ENCODE measurements around the gene CCR6. TPM values are rescaled to one million over a fixed set of nuclear protein-coding genes. Genes with fewer than 3 reads are reported as not detected.

The CCR6 gene
- total RNA-seq, result not detected
- polyA plus RNA-seq (2013, experiment 1 of 2), result not detected
- not detected for polyA plus RNA-seq (2013, experiment 2 of 2)
- long read RNA-seq, experiment 1, result 0 reads
- long read RNA-seq, experiment 2, result 0 reads
- long read RNA-seq, experiment 3, result 0 reads
- long read RNA-seq, experiment 4, result 0 reads

GRCh38 chr6:167122827-167123657 is at the start of gene CCR6:
CCR6 (plus strand) TSS chr6:167123096; CDS start chr6:167136135, 13,039 bp downstream.
- H3K27me3 Mint-ChIP-seq (ENCODE audit: insufficient read depth), result no peaks in the 10 kb centered on the region
- Histone ChIP-seq H3K9ac (ENCODE audit: extremely low read depth, low read length, poor library complexity, severe bottlenecking) (no peak within 1 kb of the TSS), H3K4me3 (ENCODE audit: low read length) (no peak within 1 kb of the TSS), H3K9me3 (ENCODE audit: control insufficient read depth, low read length) (peaks cover 3% of the 10 kb centered on the region), H3K36me3 (ENCODE audit: control insufficient read depth, insufficient read depth, low read length) (no peaks in the 10 kb centered on the region), H3K4me1 (ENCODE audit: control insufficient read depth, insufficient read depth, low read length) (no peaks in the 10 kb centered on the region), H3K27ac (ENCODE audit: low read depth, low read length) (no peak within 1 kb of the TSS), H3K27me3 (ENCODE audit: control insufficient read depth, insufficient read depth, low read length, poor library complexity, severe bottlenecking) (no peaks in the 10 kb centered on the region)
- no peak for DNase-seq
- H3K4me1 Mint-ChIP-seq, result peaks cover 5% of the 10 kb centered on the region
- TF ChIP-seq CTCF (conservative IDR thresholded peaks at IDR 0.05), result no peak
- no peak within 1 kb of the TSS for H3K27ac Mint-ChIP-seq
- H3K36me3 Mint-ChIP-seq (ENCODE audit: low read depth), result no peaks in the 10 kb centered on the region
- H3K4me3 Mint-ChIP-seq, result no peak within 1 kb of the TSS
- peaks cover 13% of the 10 kb centered on the region for H3K9me3 Mint-ChIP-seq
- 91 to 95% methylated on average over 7 to 8 of the region's 8 CpGs for WGBS, 2 experiments (ENCODE audit: insufficient coverage in 1 of 2, insufficient read length in 1 of 2)

- Histone ChIP-seq H3K9me3 (ENCODE audit: control insufficient read depth, low read length) (peaks cover 19% of the 10 kb centered on the region), H3K9ac (ENCODE audit: extremely low read depth, low read length, poor library complexity, severe bottlenecking) (no peak overlapping the region), H3K4me3 (ENCODE audit: low read length) (no peak overlapping the region), H3K4me1 (ENCODE audit: control insufficient read depth, insufficient read depth, low read length) (no peaks in the 10 kb centered on the region), H3K27ac (ENCODE audit: low read depth, low read length) (no peak overlapping the region), H3K27me3 (ENCODE audit: control insufficient read depth, insufficient read depth, low read length, poor library complexity, severe bottlenecking) (no peaks in the 10 kb centered on the region), H3K36me3 (ENCODE audit: control insufficient read depth, insufficient read depth, low read length) (no peaks in the 10 kb centered on the region)
- Mint-ChIP-seq H3K36me3 (ENCODE audit: low read depth) (no peaks in the 10 kb centered on the region), H3K4me3 (no peak overlapping the region), H3K27ac (no peak overlapping the region), H3K4me1 (no peaks in the 10 kb centered on the region), H3K27me3 (ENCODE audit: insufficient read depth) (no peaks in the 10 kb centered on the region), H3K9me3 (peaks cover 12% of the 10 kb centered on the region)
- DNase-seq, result no peak
- no peak for TF ChIP-seq CTCF (conservative IDR thresholded peaks at IDR 0.05)
Observed at GRCh38 chr6:167073679-167074274, 49.1 kb upstream of the CCR6 start.

- H3K27ac ChIP-seq (ENCODE audit: low read depth, low read length), result no peak overlapping the region
- H3K4me1 ChIP-seq (ENCODE audit: control insufficient read depth, insufficient read depth, low read length), result no peaks in the 10 kb centered on the region
- no peak for DNase-seq
- no peak overlapping the region for H3K9ac ChIP-seq (ENCODE audit: extremely low read depth, low read length, poor library complexity, severe bottlenecking)
- no peak for TF ChIP-seq CTCF (conservative IDR thresholded peaks at IDR 0.05)
- no peaks in the 10 kb centered on the region for H3K27me3 Mint-ChIP-seq (ENCODE audit: insufficient read depth)
- H3K9me3 Mint-ChIP-seq, result peaks cover 3% of the 10 kb centered on the region
- WGBS, 2 experiments (ENCODE audit: insufficient coverage in 1 of 2, insufficient read length in 1 of 2), result 89 to 91% methylated on average over 15 of the region's 15 CpGs
- H3K27me3 ChIP-seq (ENCODE audit: control insufficient read depth, insufficient read depth, low read length, poor library complexity, severe bottlenecking), result no peaks in the 10 kb centered on the region
- H3K4me1 Mint-ChIP-seq, result no peaks in the 10 kb centered on the region
- no peaks in the 10 kb centered on the region for H3K36me3 Mint-ChIP-seq (ENCODE audit: low read depth)
- no peak overlapping the region for H3K27ac Mint-ChIP-seq
- H3K4me3 ChIP-seq (ENCODE audit: low read length), result no peak overlapping the region
- H3K4me3 Mint-ChIP-seq, result no peak overlapping the region
- peaks cover 14% of the 10 kb centered on the region for H3K9me3 ChIP-seq (ENCODE audit: control insufficient read depth, low read length)
- H3K36me3 ChIP-seq (ENCODE audit: control insufficient read depth, insufficient read depth, low read length), result no peaks in the 10 kb centered on the region
Observed at GRCh38 chr6:167077241-167077932, 45.5 kb upstream of the CCR6 start.

Measured in endodermal cell (in vitro differentiated cells).